NT2/D1 (cell line): ENCODE data around the gene SMPX.

Experiments used
- DNase-seq: peaks from one replicate; pipeline ENCODE4 v3.0.0-alpha.2; 2011; ENCODE audit warnings: low read depth, low spot score
- H3K27me3 ChIP-seq: 2 replicates; pipeline ENCODE4 v1.6.0; 2011; ENCODE audit warnings: mild to moderate bottlenecking; ENCODE audit not compliant: insufficient read length, insufficient read depth
- H3K36me3 ChIP-seq: 2 replicates; pipeline ENCODE4 v1.6.1; 2011; ENCODE audit warnings: mild to moderate bottlenecking, low read length, mixed read lengths; ENCODE audit not compliant: insufficient read depth, insufficient read length
- H3K4me1 ChIP-seq: 2 replicates; pipeline ENCODE4 v1.5.1; 2011; ENCODE audit not compliant: insufficient read depth, insufficient read length
- H3K4me3 ChIP-seq: 2 replicates; pipeline ENCODE4 v1.5.1; 2011; ENCODE audit warnings: low read depth; ENCODE audit not compliant: insufficient read length
- H3K9ac ChIP-seq: 2 replicates; pipeline ENCODE4 v1.6.0; 2011; ENCODE audit warnings: low read depth; ENCODE audit not compliant: insufficient read length
- H3K9me3 ChIP-seq: 2 replicates; pipeline ENCODE4 v1.5.1; 2011; ENCODE audit warnings: mild to moderate bottlenecking, low read length; ENCODE audit not compliant: insufficient read depth
- SUZ12 ChIP-seq: IDR thresholded peaks from 2 replicates; pipeline ENCODE4 v1.6.1; 2011; ENCODE audit not compliant: insufficient read length, insufficient read depth; ENCODE audit errors: extremely low read depth
- YY1 ChIP-seq: IDR thresholded peaks from 2 replicates; pipeline ENCODE4 v1.6.1; 2011; ENCODE audit not compliant: insufficient read length, insufficient read depth
- ZNF274 ChIP-seq: IDR thresholded peaks from 2 replicates; pipeline ENCODE4 v1.6.1; 2011; ENCODE audit warnings: mild to moderate bottlenecking, low read depth, low read length

The SMPX gene

GRCh38 chrX:21691512-21692018 is 66.4 kb downstream of the SMPX start:
- Histone ChIP-seq H3K4me1 (no peaks in the 10 kb centered on the region), H3K36me3 (no peaks in the 10 kb centered on the region), H3K27me3 (no peaks in the 10 kb centered on the region), H3K9ac (no peak overlapping the region), H3K4me3 (no peak overlapping the region), H3K9me3 (no peaks in the 10 kb centered on the region)
- no peak for TF ChIP-seq SUZ12
- TF ChIP-seq YY1 = no peak
- no peak for TF ChIP-seq ZNF274
- no peak for DNase-seq

- no peak overlapping the region for H3K9ac ChIP-seq
- H3K36me3 ChIP-seq = no peaks in the 10 kb centered on the region
- no peaks in the 10 kb centered on the region for H3K4me1 ChIP-seq
- H3K9me3 ChIP-seq = no peaks in the 10 kb centered on the region
- no peak for DNase-seq
- TF ChIP-seq SUZ12 (no peak), ZNF274 (no peak), YY1 (no peak)
- no peak overlapping the region for H3K4me3 ChIP-seq
- no peaks in the 10 kb centered on the region for H3K27me3 ChIP-seq
Measured at GRCh38 chrX:21683941-21684340, 74.0 kb downstream of the SMPX start.

- H3K4me1 ChIP-seq = no peaks in the 10 kb centered on the region
- TF ChIP-seq YY1 = no peak
- TF ChIP-seq SUZ12 = no peak
- TF ChIP-seq ZNF274 = no peak
- H3K9ac ChIP-seq = no peak overlapping the region
- H3K36me3 ChIP-seq = no peaks in the 10 kb centered on the region
- no peak for DNase-seq
- no peak overlapping the region for H3K4me3 ChIP-seq
- H3K27me3 ChIP-seq = no peaks in the 10 kb centered on the region
- H3K9me3 ChIP-seq = no peaks in the 10 kb centered on the region
Measured at GRCh38 chrX:21678048-21678612, 79.8 kb downstream of the SMPX start.

GRCh38 chrX:21675931-21676330 is 82.0 kb downstream of the SMPX start:
- no peak overlapping the region for H3K4me3 ChIP-seq
- H3K9ac ChIP-seq = no peak overlapping the region
- H3K36me3 ChIP-seq = no peaks in the 10 kb centered on the region
- no peaks in the 10 kb centered on the region for H3K4me1 ChIP-seq
- H3K27me3 ChIP-seq = no peaks in the 10 kb centered on the region
- DNase-seq = no peak
- TF ChIP-seq SUZ12 = no peak
- TF ChIP-seq YY1 = no peak
- TF ChIP-seq ZNF274 = no peak
- no peaks in the 10 kb centered on the region for H3K9me3 ChIP-seq

GRCh38 chrX:21674430-21675186 is 83.3 kb downstream of the SMPX start:
- Histone ChIP-seq H3K9ac (no peak overlapping the region), H3K27me3 (no peaks in the 10 kb centered on the region), H3K4me1 (no peaks in the 10 kb centered on the region), H3K36me3 (no peaks in the 10 kb centered on the region), H3K9me3 (no peaks in the 10 kb centered on the region), H3K4me3 (no peak overlapping the region)
- no peak for DNase-seq
- TF ChIP-seq ZNF274 = no peak

GRCh38 chrX:21666679-21667078 is 91.2 kb downstream of the SMPX start:
- H3K9me3 ChIP-seq = no peaks in the 10 kb centered on the region
- no peaks in the 10 kb centered on the region for H3K27me3 ChIP-seq
- DNase-seq = no peak
- H3K36me3 ChIP-seq = no peaks in the 10 kb centered on the region
- H3K9ac ChIP-seq = no peak overlapping the region
- no peaks in the 10 kb centered on the region for H3K4me1 ChIP-seq
- no peak for TF ChIP-seq YY1
- no peak overlapping the region for H3K4me3 ChIP-seq

GRCh38 chrX:21666252-21666651 is 91.7 kb downstream of the SMPX start:
- no peak overlapping the region for H3K4me3 ChIP-seq
- H3K9me3 ChIP-seq = no peaks in the 10 kb centered on the region
- TF ChIP-seq ZNF274 (no peak), SUZ12 (no peak), YY1 (no peak)
- no peak overlapping the region for H3K9ac ChIP-seq
- no peaks in the 10 kb centered on the region for H3K4me1 ChIP-seq
- no peak for DNase-seq
- no peaks in the 10 kb centered on the region for H3K36me3 ChIP-seq
- no peaks in the 10 kb centered on the region for H3K27me3 ChIP-seq
